Nephron progenitor cell (in vitro differentiated cells): ENCODE results near the gene MAGI1.
A peak's percentile ranks its signal among the peaks of the same experiment; 100 is the strongest.

ENCODE experiments used
- DNase-seq: peaks from one replicate; pipeline ENCODE4 v3.0.0; 2021
- H3K27ac Mint-ChIP-seq: 2 replicates; pipeline ENCODE4 v1.8.0; 2021; ENCODE audit warnings: mild to moderate bottlenecking, moderate library complexity, mixed read lengths
- H3K27me3 Mint-ChIP-seq: 2 replicates; pipeline ENCODE4 v1.8.0; 2021; ENCODE audit warnings: mild to moderate bottlenecking, low read depth, mixed read lengths; ENCODE audit not compliant: poor library complexity
- H3K36me3 Mint-ChIP-seq: 2 replicates; pipeline ENCODE4 v1.8.0; 2021; ENCODE audit warnings: low read depth, mixed read lengths
- H3K4me1 Mint-ChIP-seq: 2 replicates; pipeline ENCODE4 v1.8.0; 2021; ENCODE audit warnings: mixed read lengths
- H3K4me3 Mint-ChIP-seq: 2 replicates; pipeline ENCODE4 v1.8.0; 2021; ENCODE audit warnings: mild to moderate bottlenecking, moderate library complexity, mixed read lengths
- H3K9me3 Mint-ChIP-seq: 2 replicates; pipeline ENCODE4 v1.8.0; 2021; ENCODE audit warnings: mild to moderate bottlenecking, moderate library complexity, mixed read lengths
- TF ChIP-seq, protein P1 (sequence below): fragments of 200-600 bp; sonication (generic); IDR thresholded peaks from 2 replicates; pipeline ENCODE4 v1.5.0; 2021; ENCODE audit warnings: antibody characterized with exemption

The MAGI1 gene

DNA sequence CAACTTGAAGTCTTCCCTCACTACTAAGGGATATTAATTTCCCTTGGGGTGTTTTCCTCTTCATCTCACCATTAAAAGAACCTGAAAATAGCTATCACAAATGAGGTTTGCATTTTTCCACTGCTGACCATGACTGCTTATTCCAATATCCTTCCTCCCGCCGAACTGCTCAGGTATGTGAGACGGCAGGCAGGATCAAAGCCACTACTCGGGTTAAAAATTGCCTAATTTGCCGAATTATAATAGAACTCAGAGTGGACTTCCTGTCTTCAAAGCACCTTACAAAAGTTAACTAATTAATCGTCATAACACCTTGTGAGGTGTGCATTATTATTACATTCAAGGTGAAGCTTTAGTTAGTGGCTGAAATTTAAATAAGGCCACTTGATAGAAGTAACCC, 695.7 kb downstream of the MAGI1 start:
- no peak for DNase-seq
- TF ChIP-seq, protein P1, sequence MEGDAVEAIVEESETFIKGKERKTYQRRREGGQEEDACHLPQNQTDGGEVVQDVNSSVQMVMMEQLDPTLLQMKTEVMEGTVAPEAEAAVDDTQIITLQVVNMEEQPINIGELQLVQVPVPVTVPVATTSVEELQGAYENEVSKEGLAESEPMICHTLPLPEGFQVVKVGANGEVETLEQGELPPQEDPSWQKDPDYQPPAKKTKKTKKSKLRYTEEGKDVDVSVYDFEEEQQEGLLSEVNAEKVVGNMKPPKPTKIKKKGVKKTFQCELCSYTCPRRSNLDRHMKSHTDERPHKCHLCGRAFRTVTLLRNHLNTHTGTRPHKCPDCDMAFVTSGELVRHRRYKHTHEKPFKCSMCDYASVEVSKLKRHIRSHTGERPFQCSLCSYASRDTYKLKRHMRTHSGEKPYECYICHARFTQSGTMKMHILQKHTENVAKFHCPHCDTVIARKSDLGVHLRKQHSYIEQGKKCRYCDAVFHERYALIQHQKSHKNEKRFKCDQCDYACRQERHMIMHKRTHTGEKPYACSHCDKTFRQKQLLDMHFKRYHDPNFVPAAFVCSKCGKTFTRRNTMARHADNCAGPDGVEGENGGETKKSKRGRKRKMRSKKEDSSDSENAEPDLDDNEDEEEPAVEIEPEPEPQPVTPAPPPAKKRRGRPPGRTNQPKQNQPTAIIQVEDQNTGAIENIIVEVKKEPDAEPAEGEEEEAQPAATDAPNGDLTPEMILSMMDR = no peak
- H3K36me3 Mint-ChIP-seq = no peaks in the 10 kb centered on the region
- no peaks in the 10 kb centered on the region for H3K9me3 Mint-ChIP-seq
- no peak overlapping the region for H3K4me3 Mint-ChIP-seq
- peaks cover 17% of the 10 kb centered on the region for H3K4me1 Mint-ChIP-seq
- peaks cover 4% of the 10 kb centered on the region for H3K27me3 Mint-ChIP-seq
- H3K27ac Mint-ChIP-seq = no peak overlapping the region

DNA sequence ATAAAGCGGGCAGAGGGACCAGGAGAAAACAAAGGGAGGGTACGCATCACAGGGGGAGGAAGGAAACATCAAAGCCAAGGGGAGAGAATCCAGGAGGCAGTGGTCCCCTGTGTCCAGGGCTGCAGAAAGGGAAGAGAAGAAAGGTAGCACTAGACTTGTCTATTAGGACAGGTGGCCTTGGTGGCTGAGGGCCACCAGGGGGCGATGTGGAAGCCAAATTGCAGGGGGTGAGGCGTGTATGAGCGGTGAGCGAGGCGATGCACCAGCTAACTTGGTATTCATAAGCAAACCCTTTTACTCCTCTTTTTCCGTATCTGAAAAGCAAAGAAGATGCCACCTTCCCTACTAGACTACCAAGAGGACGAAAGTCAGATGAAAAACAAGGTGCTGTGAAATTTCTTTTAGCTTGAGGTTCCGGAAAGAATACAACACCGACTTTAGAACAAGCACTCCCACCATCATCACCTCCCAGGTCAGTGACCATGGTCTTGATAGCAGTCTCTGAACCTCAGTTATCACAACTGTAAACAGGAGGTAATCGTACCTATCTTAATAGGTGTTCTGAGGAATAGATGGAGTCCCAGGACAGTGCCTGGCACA, 696.5 kb downstream of the MAGI1 start:
- H3K36me3 Mint-ChIP-seq = no peaks in the 10 kb centered on the region
- peaks cover 17% of the 10 kb centered on the region for H3K4me1 Mint-ChIP-seq
- H3K27me3 Mint-ChIP-seq = peaks cover 4% of the 10 kb centered on the region
- no peaks in the 10 kb centered on the region for H3K9me3 Mint-ChIP-seq
- H3K4me3 Mint-ChIP-seq = no peak overlapping the region
- DNase-seq = peak; percentile 68
- no peak overlapping the region for H3K27ac Mint-ChIP-seq
- TF ChIP-seq, protein P1 = peak; percentile 72

DNA sequence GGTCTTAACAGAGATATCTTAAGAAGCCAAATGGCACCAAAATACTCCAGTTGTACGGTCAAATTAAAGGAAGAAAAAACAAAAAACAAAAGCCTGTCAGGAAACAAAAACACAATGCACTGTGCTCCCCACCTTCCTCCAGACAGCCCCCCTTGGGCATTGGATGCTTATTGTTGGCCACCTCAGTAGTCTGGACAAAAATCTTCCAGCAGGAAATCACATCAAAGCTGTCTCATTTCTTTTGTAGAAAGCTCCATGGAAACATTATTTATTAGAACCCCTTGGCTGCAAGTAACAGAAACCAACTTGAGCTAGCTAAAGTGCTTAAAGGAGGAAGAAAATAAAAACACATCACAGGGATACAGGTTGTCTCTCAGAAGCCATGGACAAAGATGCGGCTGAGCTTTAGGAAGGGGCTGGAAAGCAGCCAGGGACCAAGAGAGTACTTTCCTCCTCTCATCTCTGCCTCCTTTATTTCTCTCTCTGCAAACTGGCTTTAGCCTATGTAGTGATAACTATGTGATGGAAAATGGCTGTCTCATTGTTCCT, 699.5 kb downstream of the MAGI1 start:
- TF ChIP-seq, protein P1 = no peak
- Mint-ChIP-seq H3K9me3 (no peaks in the 10 kb centered on the region), H3K27me3 (peaks cover 7% of the 10 kb centered on the region), H3K27ac (no peak overlapping the region), H3K4me1 (peaks cover 8% of the 10 kb centered on the region), H3K4me3 (no peak overlapping the region), H3K36me3 (no peaks in the 10 kb centered on the region)
- DNase-seq = no peak

DNA sequence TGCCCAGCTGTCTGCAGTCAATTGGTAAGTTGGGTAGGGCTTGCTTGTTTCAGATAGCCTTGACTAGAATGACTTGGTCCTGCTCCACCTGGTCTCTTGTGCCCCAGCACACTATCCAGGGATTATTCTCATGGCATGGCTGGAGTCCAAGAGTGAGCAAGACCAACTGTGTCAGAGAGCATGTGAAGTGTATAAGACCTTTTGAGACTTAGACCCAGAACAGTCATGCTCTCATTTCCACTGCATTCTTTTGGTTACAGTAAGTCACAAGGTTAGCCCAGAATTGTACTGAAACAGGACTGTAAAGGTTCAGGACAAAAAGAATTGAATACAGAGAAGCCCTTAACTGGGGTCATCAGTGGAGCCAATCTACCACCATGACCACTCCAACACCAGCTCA, 700.1 kb downstream of the MAGI1 start:
- Mint-ChIP-seq H3K27me3 (peaks cover 7% of the 10 kb centered on the region), H3K36me3 (no peaks in the 10 kb centered on the region), H3K4me1 (peaks cover 8% of the 10 kb centered on the region), H3K27ac (no peak overlapping the region), H3K9me3 (no peaks in the 10 kb centered on the region), H3K4me3 (no peak overlapping the region)
- DNase-seq = no peak
- TF ChIP-seq, protein P1 = no peak

DNA sequence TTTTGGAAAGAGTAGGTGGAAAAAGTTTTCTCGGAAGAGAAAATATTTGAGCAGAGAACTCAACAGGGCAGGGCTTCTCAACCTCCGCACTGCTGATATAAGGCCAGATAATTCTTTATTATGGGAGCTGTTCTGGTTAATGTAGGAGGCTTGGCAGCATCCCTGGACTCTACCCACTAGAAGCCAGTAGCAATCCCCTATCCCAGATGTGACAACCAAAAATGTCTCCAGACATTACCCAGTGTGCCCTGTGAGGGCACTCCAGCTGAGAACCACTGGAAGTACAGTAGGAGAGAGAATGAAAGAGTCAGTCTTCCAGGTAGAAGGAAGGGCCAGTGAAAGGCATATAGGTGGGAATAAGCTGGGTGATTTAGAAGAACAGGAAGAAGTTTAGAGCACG, 703.1 kb downstream of the MAGI1 start:
- no peak overlapping the region for H3K27ac Mint-ChIP-seq
- peaks cover 4% of the 10 kb centered on the region for H3K27me3 Mint-ChIP-seq

More for the DNA sequence above, 703.1 kb downstream of the MAGI1 start:
- Mint-ChIP-seq H3K36me3 (no peaks in the 10 kb centered on the region), H3K4me1 (peaks cover 8% of the 10 kb centered on the region), H3K9me3 (no peaks in the 10 kb centered on the region), H3K4me3 (no peak overlapping the region)
- no peak for DNase-seq
- TF ChIP-seq, protein P1 = no peak
